ENCODE measurements around the gene ZER1. TPM values are rescaled to one million over a fixed set of nuclear protein-coding genes. Genes with fewer than 3 reads are reported as not detected.

The ZER1 gene
- total RNA-seq, 1 experiment from 2014 or later: 28.6 TPM

GRCh38 chr9:128690684-128691034, 81.1 kb downstream of the ZER1 start:
- Mint-ChIP-seq H3K9me3 (ENCODE audit: unreplicated experiment) (no peaks in the 10 kb centered on the region), H3K27me3 (ENCODE audit: insufficient read depth, unreplicated experiment) (no peaks in the 10 kb centered on the region), H3K27ac (ENCODE audit: unreplicated experiment) (peak overlapping the region; percentile 93), H3K4me1 (ENCODE audit: low read depth, unreplicated experiment) (peaks cover 29% of the 10 kb centered on the region), H3K4me3 (ENCODE audit: unreplicated experiment) (peak overlapping the region; percentile 96), H3K36me3 (ENCODE audit: insufficient read depth, unreplicated experiment) (peaks cover 81% of the 10 kb centered on the region)
- intact Hi-C loops (cut with micrococcal nuclease; ENCODE audit: unreplicated experiment): no loop called here
- BruUV-seq (replicated peaks): no TSS peak
- H3K36me3 ChIP-seq (ENCODE audit: control insufficient read depth, insufficient read depth, low read length): peaks cover 3% of the 10 kb centered on the region; the same call in 1 of the 2 replicates
- CTCF ChIA-PET: no interaction called here
- no peak for DNase-seq
- no peaks in the 10 kb centered on the region for H3K27me3 ChIP-seq (replicated peaks; ENCODE audit: control insufficient read depth, insufficient read depth, low read length)
- POLR2A ChIA-PET: no interaction called here
- H3K4me3 ChIP-seq (ENCODE audit: low read depth, low read length): peak overlapping the region; percentile 68
- peaks cover 22% of the 10 kb centered on the region for H3K4me1 ChIP-seq
- TF ChIP-seq, protein P1, sequence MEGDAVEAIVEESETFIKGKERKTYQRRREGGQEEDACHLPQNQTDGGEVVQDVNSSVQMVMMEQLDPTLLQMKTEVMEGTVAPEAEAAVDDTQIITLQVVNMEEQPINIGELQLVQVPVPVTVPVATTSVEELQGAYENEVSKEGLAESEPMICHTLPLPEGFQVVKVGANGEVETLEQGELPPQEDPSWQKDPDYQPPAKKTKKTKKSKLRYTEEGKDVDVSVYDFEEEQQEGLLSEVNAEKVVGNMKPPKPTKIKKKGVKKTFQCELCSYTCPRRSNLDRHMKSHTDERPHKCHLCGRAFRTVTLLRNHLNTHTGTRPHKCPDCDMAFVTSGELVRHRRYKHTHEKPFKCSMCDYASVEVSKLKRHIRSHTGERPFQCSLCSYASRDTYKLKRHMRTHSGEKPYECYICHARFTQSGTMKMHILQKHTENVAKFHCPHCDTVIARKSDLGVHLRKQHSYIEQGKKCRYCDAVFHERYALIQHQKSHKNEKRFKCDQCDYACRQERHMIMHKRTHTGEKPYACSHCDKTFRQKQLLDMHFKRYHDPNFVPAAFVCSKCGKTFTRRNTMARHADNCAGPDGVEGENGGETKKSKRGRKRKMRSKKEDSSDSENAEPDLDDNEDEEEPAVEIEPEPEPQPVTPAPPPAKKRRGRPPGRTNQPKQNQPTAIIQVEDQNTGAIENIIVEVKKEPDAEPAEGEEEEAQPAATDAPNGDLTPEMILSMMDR (IDR thresholded peaks at IDR 0.05; ENCODE audit: insufficient read depth in 1 of 2, low read depth in 1 of 2, low read length in 1 of 2, severe bottlenecking in 1 of 2, unreplicated experiment in 1 of 2): no peak
- no peaks in the 10 kb centered on the region for H3K9me3 ChIP-seq

DNA sequence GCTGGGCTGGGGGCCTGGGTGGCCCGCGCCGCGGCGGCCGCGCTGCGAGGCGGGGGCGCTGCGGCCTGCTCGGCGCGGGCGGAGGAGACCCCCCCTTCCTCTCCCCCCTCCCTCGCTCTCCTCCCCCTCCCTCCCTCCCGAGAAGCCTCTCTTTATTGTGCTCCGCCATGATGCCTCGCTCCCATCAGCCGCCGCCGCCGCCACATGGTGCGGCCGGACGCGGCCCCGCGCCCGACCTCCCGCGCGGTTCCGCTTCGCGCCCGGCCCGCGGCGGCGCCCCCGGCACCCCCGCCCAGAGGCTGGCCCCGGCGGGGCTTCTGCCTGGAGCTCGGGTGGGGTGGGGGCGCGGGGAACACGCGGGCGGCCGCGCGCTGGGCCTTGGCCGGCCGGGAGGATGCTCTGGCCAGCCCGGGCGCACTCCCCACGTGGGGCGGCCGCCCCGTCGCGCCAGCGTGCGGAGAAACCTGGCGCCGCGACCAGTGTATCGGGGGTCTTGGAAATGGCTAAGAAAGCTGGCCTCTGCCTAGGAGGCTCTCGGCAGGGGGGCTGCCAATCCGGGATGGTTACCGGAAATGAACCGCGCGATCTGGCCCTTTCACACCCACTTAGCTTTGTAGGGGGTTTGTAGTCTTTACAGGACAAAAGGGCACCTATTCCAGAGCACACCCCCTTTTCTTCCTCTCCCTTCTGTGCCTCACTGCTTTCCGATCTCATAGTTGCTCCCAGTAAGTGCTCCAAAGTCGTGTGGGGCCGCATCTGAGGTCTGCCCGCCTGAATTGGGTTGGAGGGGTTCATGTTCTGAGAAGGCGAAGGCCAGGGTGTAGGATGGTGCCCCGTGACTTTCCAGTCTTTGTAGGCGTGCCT, 81.7 kb downstream of the ZER1 start:
- H3K4me1 ChIP-seq: peaks cover 28% of the 10 kb centered on the region
- H3K36me3 ChIP-seq (ENCODE audit: control insufficient read depth, insufficient read depth, low read length): peaks cover 3% of the 10 kb centered on the region; the same call in 1 of the 2 replicates
- peak overlapping the region; percentile 68 for H3K4me3 ChIP-seq (ENCODE audit: low read depth, low read length)
- Mint-ChIP-seq H3K4me3 (ENCODE audit: unreplicated experiment) (peak overlapping the region; percentile 96), H3K27ac (ENCODE audit: unreplicated experiment) (peak overlapping the region; percentile 93), H3K4me1 (ENCODE audit: low read depth, unreplicated experiment) (peaks cover 35% of the 10 kb centered on the region), H3K27me3 (ENCODE audit: insufficient read depth, unreplicated experiment) (no peaks in the 10 kb centered on the region), H3K36me3 (ENCODE audit: insufficient read depth, unreplicated experiment) (peaks cover 81% of the 10 kb centered on the region), H3K9me3 (ENCODE audit: unreplicated experiment) (no peaks in the 10 kb centered on the region)
- TF ChIP-seq, protein P1 (IDR thresholded peaks at IDR 0.05; ENCODE audit: insufficient read depth in 1 of 2, low read depth in 1 of 2, low read length in 1 of 2, severe bottlenecking in 1 of 2, unreplicated experiment in 1 of 2): no peak
- POLR2A ChIA-PET: interaction anchor here (0.5 to 2.0 kb wide), 5 partner anchors 8 to 1781 kb away, joined by 3 to 26 read pairs (median 3); no protein-coding TSS in a partner anchor
- peak; percentile 39 to 54 for DNase-seq
- H3K9me3 ChIP-seq: no peaks in the 10 kb centered on the region
- intact Hi-C loops (cut with micrococcal nuclease; ENCODE audit: unreplicated experiment): loop anchor here (2.0 kb wide), 1 partner anchor 35 kb away; the partner anchor contains the start of gene ZDHHC12
- H3K27me3 ChIP-seq (replicated peaks; ENCODE audit: control insufficient read depth, insufficient read depth, low read length): no peaks in the 10 kb centered on the region
- no TSS peak for BruUV-seq (replicated peaks)
- CTCF ChIA-PET: interaction anchor here (1.0 to 1.2 kb wide), 2 partner anchors 54 to 140 kb away, joined by 3 to 6 read pairs; partner anchors contain the start of gene SPOUT1

DNA sequence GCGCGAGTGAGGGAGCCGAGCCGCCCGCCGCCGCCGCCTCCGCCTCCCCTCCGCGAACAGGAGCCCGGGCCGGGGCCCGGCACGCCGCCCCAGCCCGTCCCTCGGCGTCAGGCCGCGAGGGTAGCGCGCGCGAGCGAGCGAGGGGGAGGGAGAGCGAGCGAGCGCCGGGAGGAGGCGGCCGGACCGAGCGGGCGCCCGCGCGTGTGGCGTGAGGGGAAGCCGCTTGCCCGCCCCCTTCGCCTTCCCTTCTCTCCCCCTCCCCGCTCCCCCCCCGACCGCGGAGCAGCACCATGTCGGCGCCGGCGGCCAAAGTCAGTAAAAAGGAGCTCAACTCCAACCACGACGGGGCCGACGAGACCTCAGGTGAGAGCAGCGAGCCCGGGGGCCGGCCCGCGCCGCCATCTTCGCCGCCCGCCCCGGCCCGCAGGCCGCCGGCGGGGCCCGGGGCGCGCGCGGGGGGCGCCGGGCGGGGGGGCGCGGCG, 82.4 kb downstream of the ZER1 start:
- peak overlapping the region; percentile 68 for H3K4me3 ChIP-seq (ENCODE audit: low read depth, low read length)
- TF ChIP-seq, protein P1 (IDR thresholded peaks at IDR 0.05; ENCODE audit: insufficient read depth in 1 of 2, low read depth in 1 of 2, low read length in 1 of 2, severe bottlenecking in 1 of 2, unreplicated experiment in 1 of 2): no peak
- H3K4me1 Mint-ChIP-seq (ENCODE audit: low read depth, unreplicated experiment): peaks cover 36% of the 10 kb centered on the region
- peaks cover 29% of the 10 kb centered on the region for H3K4me1 ChIP-seq
- intact Hi-C loops (cut with micrococcal nuclease; ENCODE audit: unreplicated experiment): loop anchor here (2.0 kb wide), 1 partner anchor 35 kb away; the partner anchor contains the start of gene ZDHHC12
- H3K27me3 ChIP-seq (replicated peaks; ENCODE audit: control insufficient read depth, insufficient read depth, low read length): no peaks in the 10 kb centered on the region
- H3K36me3 Mint-ChIP-seq (ENCODE audit: insufficient read depth, unreplicated experiment): peaks cover 81% of the 10 kb centered on the region
- no peaks in the 10 kb centered on the region for H3K9me3 Mint-ChIP-seq (ENCODE audit: unreplicated experiment)
- peaks cover 3% of the 10 kb centered on the region; the same call in 1 of the 2 replicates for H3K36me3 ChIP-seq (ENCODE audit: control insufficient read depth, insufficient read depth, low read length)
- ChIA-PET CTCF (interaction anchor here (1.0 to 1.2 kb wide), 2 partner anchors 53 to 141 kb away, joined by 3 to 6 read pairs; partner anchors contain the start of gene SPOUT1), POLR2A (interaction anchor here (0.5 to 2.0 kb wide), 9 partner anchors 9 to 1782 kb away, joined by 3 to 26 read pairs (median 3); partner anchors contain the start of gene ZDHHC12)
- BruUV-seq (replicated peaks): no TSS peak
- peak overlapping the region; percentile 83 for H3K4me3 Mint-ChIP-seq (ENCODE audit: unreplicated experiment)
- peak overlapping the region; percentile 83 for H3K27ac Mint-ChIP-seq (ENCODE audit: unreplicated experiment)
- H3K9me3 ChIP-seq: no peaks in the 10 kb centered on the region
- no peaks in the 10 kb centered on the region for H3K27me3 Mint-ChIP-seq (ENCODE audit: insufficient read depth, unreplicated experiment)
- DNase-seq: peak; percentile 64 to 71
